Measurements from ENCODE around the gene ARPC2.

The ARPC2 gene

GRCh38 chr2:218244204-218244603, 27.2 kb downstream of the ARPC2 start:
- H3K27ac ChIP-seq (replicated peaks): no peak overlapping the region
- no peak for DNase-seq (ENCODE audit: low read depth in 1 of 2, low spot score in 1 of 2)
- TF ChIP-seq, protein P1, sequence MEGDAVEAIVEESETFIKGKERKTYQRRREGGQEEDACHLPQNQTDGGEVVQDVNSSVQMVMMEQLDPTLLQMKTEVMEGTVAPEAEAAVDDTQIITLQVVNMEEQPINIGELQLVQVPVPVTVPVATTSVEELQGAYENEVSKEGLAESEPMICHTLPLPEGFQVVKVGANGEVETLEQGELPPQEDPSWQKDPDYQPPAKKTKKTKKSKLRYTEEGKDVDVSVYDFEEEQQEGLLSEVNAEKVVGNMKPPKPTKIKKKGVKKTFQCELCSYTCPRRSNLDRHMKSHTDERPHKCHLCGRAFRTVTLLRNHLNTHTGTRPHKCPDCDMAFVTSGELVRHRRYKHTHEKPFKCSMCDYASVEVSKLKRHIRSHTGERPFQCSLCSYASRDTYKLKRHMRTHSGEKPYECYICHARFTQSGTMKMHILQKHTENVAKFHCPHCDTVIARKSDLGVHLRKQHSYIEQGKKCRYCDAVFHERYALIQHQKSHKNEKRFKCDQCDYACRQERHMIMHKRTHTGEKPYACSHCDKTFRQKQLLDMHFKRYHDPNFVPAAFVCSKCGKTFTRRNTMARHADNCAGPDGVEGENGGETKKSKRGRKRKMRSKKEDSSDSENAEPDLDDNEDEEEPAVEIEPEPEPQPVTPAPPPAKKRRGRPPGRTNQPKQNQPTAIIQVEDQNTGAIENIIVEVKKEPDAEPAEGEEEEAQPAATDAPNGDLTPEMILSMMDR (IDR thresholded peaks at IDR 0.05; ENCODE audit: insufficient read depth, low read length): no peak
- no peak for TF ChIP-seq GABPA (IDR thresholded peaks at IDR 0.05; ENCODE audit: low read depth)
- TF ChIP-seq REST (IDR thresholded peaks at IDR 0.05; ENCODE audit: insufficient replicate concordance, low read depth): no peak
- TF ChIP-seq POLR2AphosphoS5 (IDR thresholded peaks at IDR 0.05; ENCODE audit: low read depth): no peak
- TF ChIP-seq SPI1 (IDR thresholded peaks at IDR 0.05; ENCODE audit: borderline replicate concordance, low read depth): no peak
- no peak overlapping the region for H3K4me3 ChIP-seq (replicated peaks; ENCODE audit: insufficient read depth, low read length)
- no peaks in the 10 kb centered on the region for H3K27me3 ChIP-seq (ENCODE audit: insufficient read depth, poor library complexity, severe bottlenecking)

GRCh38 chr2:218244665-218245064, 27.7 kb downstream of the ARPC2 start:
- H3K27ac ChIP-seq (replicated peaks): no peak overlapping the region
- no peak for DNase-seq (ENCODE audit: low read depth in 1 of 2, low spot score in 1 of 2)
- H3K27me3 ChIP-seq (ENCODE audit: insufficient read depth, poor library complexity, severe bottlenecking): no peaks in the 10 kb centered on the region
- H3K4me3 ChIP-seq (replicated peaks; ENCODE audit: insufficient read depth, low read length): no peak overlapping the region
- TF ChIP-seq, protein P1 (IDR thresholded peaks at IDR 0.05; ENCODE audit: insufficient read depth, low read length): no peak
- TF ChIP-seq REST (IDR thresholded peaks at IDR 0.05; ENCODE audit: insufficient replicate concordance, low read depth): no peak
- TF ChIP-seq GABPA (IDR thresholded peaks at IDR 0.05; ENCODE audit: low read depth): no peak
- no peak for TF ChIP-seq SPI1 (IDR thresholded peaks at IDR 0.05; ENCODE audit: borderline replicate concordance, low read depth)
- TF ChIP-seq POLR2AphosphoS5 (IDR thresholded peaks at IDR 0.05; ENCODE audit: low read depth): no peak

- DNase-seq (ENCODE audit: low read depth in 1 of 2, low spot score in 1 of 2): no peak
- Histone ChIP-seq H3K27me3 (ENCODE audit: insufficient read depth, poor library complexity, severe bottlenecking) (no peaks in the 10 kb centered on the region), H3K27ac (replicated peaks) (no peak overlapping the region), H3K4me3 (replicated peaks; ENCODE audit: insufficient read depth, low read length) (no peak overlapping the region)
- TF ChIP-seq GABPA (IDR thresholded peaks at IDR 0.05; ENCODE audit: low read depth) (no peak), POLR2AphosphoS5 (IDR thresholded peaks at IDR 0.05; ENCODE audit: low read depth) (no peak), SPI1 (IDR thresholded peaks at IDR 0.05; ENCODE audit: borderline replicate concordance, low read depth) (no peak)
- TF ChIP-seq, protein P1 (IDR thresholded peaks at IDR 0.05; ENCODE audit: insufficient read depth, low read length): no peak
Observed at GRCh38 chr2:218245214-218245613, 28.2 kb downstream of the ARPC2 start.

DNA sequence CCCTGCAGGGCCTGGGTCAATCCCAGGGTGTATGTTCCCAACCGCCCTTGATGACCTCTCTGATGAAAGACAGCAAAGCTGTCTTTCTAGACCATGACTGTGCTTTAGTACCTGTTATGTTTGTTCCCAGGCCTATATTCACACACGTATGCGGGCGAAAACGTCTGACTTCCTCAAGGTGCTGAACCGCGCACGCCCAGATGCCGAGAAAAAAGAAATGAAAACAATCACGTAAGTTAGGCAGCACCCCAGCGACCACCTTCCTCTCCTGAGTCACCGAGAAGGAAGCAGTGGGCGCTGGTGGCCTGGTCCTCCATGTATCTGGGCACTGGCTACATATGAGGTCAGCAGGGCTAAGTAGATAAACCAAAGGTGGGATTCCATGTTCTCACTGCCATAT, 32.7 kb downstream of the ARPC2 start:
- TF ChIP-seq SPI1 (IDR thresholded peaks at IDR 0.05; ENCODE audit: borderline replicate concordance, low read depth) (no peak), POLR2AphosphoS5 (IDR thresholded peaks at IDR 0.05; ENCODE audit: low read depth) (no peak; the same call in 1 of the 2 replicates), REST (IDR thresholded peaks at IDR 0.05; ENCODE audit: insufficient replicate concordance, low read depth) (no peak), GABPA (IDR thresholded peaks at IDR 0.05; ENCODE audit: low read depth) (no peak)
- TF ChIP-seq, protein P1 (IDR thresholded peaks at IDR 0.05; ENCODE audit: insufficient read depth, low read length): no peak
- no peak for DNase-seq (ENCODE audit: low read depth in 1 of 2, low spot score in 1 of 2)
- Histone ChIP-seq H3K4me3 (replicated peaks; ENCODE audit: insufficient read depth, low read length) (no peak overlapping the region), H3K27me3 (ENCODE audit: insufficient read depth, poor library complexity, severe bottlenecking) (no peaks in the 10 kb centered on the region), H3K27ac (replicated peaks) (no peak overlapping the region)
